H9 (cell line): ENCODE data around the gene DDX24. TPM values are rescaled to one million over a fixed set of nuclear protein-coding genes. Genes with fewer than 3 reads are reported as not detected.
A peak's percentile ranks its signal among the peaks of the same experiment; 100 is the strongest.

Experiments used
- DNase-seq: peaks from one replicate; pipeline ENCODE4 v3.0.0-alpha.2; 2017
- H2AFZ ChIP-seq: one replicate; pipeline ENCODE4 v1.6.1; 2013; ENCODE audit warnings: mild to moderate bottlenecking, low read length, control low read depth, moderate library complexity
- H2AK5ac ChIP-seq: 2 replicates; pipeline ENCODE4 v1.6.1; 2013; ENCODE audit warnings: low read length, control low read depth, mixed read lengths; ENCODE audit not compliant: insufficient read length
- H2BK120ac ChIP-seq: one replicate; pipeline ENCODE4 v1.6.1; 2013; ENCODE audit warnings: low read depth, mild to moderate bottlenecking, low read length, control low read depth, inconsistent platforms; ENCODE audit not compliant: poor library complexity, severe bottlenecking
- H2BK12ac ChIP-seq: 2 replicates; pipeline ENCODE4 v1.6.1; 2013; ENCODE audit warnings: low read length, control low read depth, mixed read lengths, low read depth; ENCODE audit not compliant: insufficient read length
- H2BK15ac ChIP-seq: 2 replicates; pipeline ENCODE4 v1.6.1; 2013; ENCODE audit warnings: low read depth, low read length, control low read depth
- H2BK20ac ChIP-seq: one replicate; pipeline ENCODE4 v1.6.1; 2013; ENCODE audit warnings: low read depth, mild to moderate bottlenecking, low read length, control low read depth, inconsistent platforms; ENCODE audit not compliant: poor library complexity, severe bottlenecking
- H2BK5ac ChIP-seq: 2 replicates; pipeline ENCODE4 v1.6.1; 2013; ENCODE audit warnings: low read length, control low read depth, mixed read lengths; ENCODE audit not compliant: insufficient read length
- H3K14ac ChIP-seq: 2 replicates; pipeline ENCODE4 v1.6.1; 2013; ENCODE audit warnings: low read length, control low read depth; ENCODE audit not compliant: insufficient read depth
- H3K18ac ChIP-seq: 2 replicates; pipeline ENCODE4 v1.6.1; 2013; ENCODE audit warnings: low read depth, mild to moderate bottlenecking, mixed read lengths, low read length, control low read depth; ENCODE audit not compliant: insufficient read length
- H3K23ac ChIP-seq: 2 replicates; pipeline ENCODE4 v1.6.1; 2013; ENCODE audit warnings: low read length, control low read depth, mixed read lengths, low read depth; ENCODE audit not compliant: insufficient read length
- H3K23me2 ChIP-seq: 2 replicates; pipeline ENCODE4 v1.6.1; 2013; ENCODE audit warnings: low read depth, mild to moderate bottlenecking, mixed read lengths, low read length, control low read depth; ENCODE audit not compliant: insufficient read length, poor library complexity, severe bottlenecking
- H3K27ac ChIP-seq: 2 replicates; pipeline ENCODE4 v1.5.1; 2013; ENCODE audit warnings: low read length, control low read depth, mixed read lengths, low read depth; ENCODE audit not compliant: insufficient read length
- H3K27me3 ChIP-seq: 2 replicates; pipeline ENCODE4 v1.6.1; 2013; ENCODE audit warnings: low read length, control low read depth, inconsistent platforms; ENCODE audit not compliant: insufficient read depth
- H3K4ac ChIP-seq: 2 replicates; pipeline ENCODE4 v1.6.1; 2013; ENCODE audit warnings: low read depth, mild to moderate bottlenecking, control low read depth, inconsistent platforms, low read length, moderate library complexity
- H3K4me1 ChIP-seq: 2 replicates; pipeline ENCODE4 v1.6.1; 2013; ENCODE audit warnings: low read length, control low read depth, inconsistent platforms; ENCODE audit not compliant: insufficient read depth
- H3K4me2 ChIP-seq: 2 replicates; pipeline ENCODE4 v1.6.1; 2013; ENCODE audit warnings: low read length, control low read depth, mixed read lengths; ENCODE audit not compliant: insufficient read length, insufficient read depth
- H3K56ac ChIP-seq: 2 replicates; pipeline ENCODE4 v1.6.1; 2013; ENCODE audit warnings: low read depth, mild to moderate bottlenecking, mixed read lengths, low read length, control low read depth; ENCODE audit not compliant: insufficient read length
- H3K79me1 ChIP-seq: 2 replicates; pipeline ENCODE4 v1.6.1; 2013; ENCODE audit warnings: low read depth, mild to moderate bottlenecking, moderate library complexity, low read length, control low read depth, inconsistent platforms; ENCODE audit not compliant: insufficient read depth, poor library complexity, severe bottlenecking
- H3K79me2 ChIP-seq: 2 replicates; pipeline ENCODE4 v1.6.1; 2013; ENCODE audit warnings: low read length, control low read depth, inconsistent platforms; ENCODE audit not compliant: insufficient read depth
- H3K9ac ChIP-seq: 2 replicates; pipeline ENCODE4 v1.6.1; 2013; ENCODE audit warnings: low read length, control low read depth, mixed read lengths; ENCODE audit not compliant: insufficient read length; ENCODE audit errors: extremely low read depth
- H3K9me3 ChIP-seq: one replicate; pipeline ENCODE4 v1.6.1; 2013; ENCODE audit warnings: low read depth, low read length, inconsistent platforms; ENCODE audit not compliant: control insufficient read depth
- H3T11ph ChIP-seq: one replicate; pipeline ENCODE4 v1.6.1; 2013; ENCODE audit warnings: mild to moderate bottlenecking, low read length, control low read depth, inconsistent platforms
- H4K20me1 ChIP-seq: one replicate; pipeline ENCODE4 v1.6.1; 2013; ENCODE audit not compliant: control insufficient read depth, insufficient read length, insufficient read depth
- H4K5ac ChIP-seq: 2 replicates; pipeline ENCODE4 v1.6.1; 2013; ENCODE audit warnings: low read depth, mild to moderate bottlenecking, mixed read lengths, low read length, control low read depth; ENCODE audit not compliant: insufficient read length
- H4K8ac ChIP-seq: replicated peaks from 2 replicates; pipeline ENCODE4 v1.6.1; 2013; ENCODE audit warnings: low read length, control low read depth, mixed read lengths, low read depth; ENCODE audit not compliant: insufficient read length
- H4K91ac ChIP-seq: 2 replicates; pipeline ENCODE4 v1.6.1; 2013; ENCODE audit warnings: low read depth, mild to moderate bottlenecking, moderate library complexity, mixed read lengths, low read length, control low read depth; ENCODE audit not compliant: insufficient read length
- H3K27ac Mint-ChIP-seq, 3 experiments: 2 replicates in 2 of 3; 3 replicates in 1 of 3; pipeline ENCODE4 v1.8.0; 2020 to 2021; ENCODE audit warnings: mixed read lengths in 3 of 3, mild to moderate bottlenecking in 1 of 3, moderate library complexity in 1 of 3
- H3K27me3 Mint-ChIP-seq: 2 replicates; pipeline ENCODE4 v1.8.0; 2021; ENCODE audit warnings: low read depth, mild to moderate bottlenecking, moderate library complexity, mixed read lengths
- H3K36me3 Mint-ChIP-seq, 3 experiments: 2 replicates in 2 of 3; 3 replicates in 1 of 3; pipeline ENCODE4 v1.8.0; 2020 to 2021; ENCODE audit warnings: low read depth in 3 of 3, mixed read lengths in 3 of 3; ENCODE audit not compliant: insufficient read depth in 1 of 3
- H3K4me1 Mint-ChIP-seq, 2 experiments: 2 replicates each; pipeline ENCODE4 v1.8.0; 2020; ENCODE audit warnings: mixed read lengths in 2 of 2
- H3K4me3 Mint-ChIP-seq, 2 experiments: 2 replicates in 1 of 2; 3 replicates in 1 of 2; pipeline ENCODE4 v1.8.0; 2020 to 2021; ENCODE audit warnings: mild to moderate bottlenecking in 2 of 2, mixed read lengths in 2 of 2, moderate library complexity in 1 of 2
- H3K9me3 Mint-ChIP-seq, 2 experiments: 2 replicates in 1 of 2; 3 replicates in 1 of 2; pipeline ENCODE4 v1.8.0; 2020; ENCODE audit warnings: mild to moderate bottlenecking in 2 of 2, mixed read lengths in 2 of 2, moderate library complexity in 1 of 2
- WGBS: extraction: QIAGEN DNeasy Blood & Tissue Kit; methylation state at CpG from one replicate; pipeline ENCODE4 v1.1.7; 2013; ENCODE audit warnings: missing lambda C conversion rate, low lambda C conversion rate, mixed read lengths; ENCODE audit not compliant: insufficient read length; ENCODE audit errors: extremely low coverage; 5-methylcytosine and 5-hydroxymethylcytosine counted together
- total RNA-seq: library from RNA; stranded (reverse); gene quantifications from 2 replicates; pipeline ENCODE4 v1.2.1, GENCODE V29; 2021
- TF ChIP-seq, protein P1 (sequence below): fragments of 200-600 bp; sonication (generic); conservative IDR thresholded peaks from 3 replicates; pipeline ENCODE4 v1.8.0; 2021; ENCODE audit warnings: antibody characterized with exemption, mild to moderate bottlenecking

DDX24 gene
- total RNA-seq, 1 experiment from 2014 or later: 172 TPM

- peaks cover 44 to 89% (median 78%) of the 10 kb centered on the region in 3 experiments; a peak in 6 of 7 replicates for H3K36me3 Mint-ChIP-seq
- H2BK12ac ChIP-seq: no peak overlapping the region
- no peak overlapping the region for H2AFZ ChIP-seq
- H3K9me3 Mint-ChIP-seq: no peaks in the 10 kb centered on the region
- no peak overlapping the region for H2BK15ac ChIP-seq
- TF ChIP-seq, protein P1, sequence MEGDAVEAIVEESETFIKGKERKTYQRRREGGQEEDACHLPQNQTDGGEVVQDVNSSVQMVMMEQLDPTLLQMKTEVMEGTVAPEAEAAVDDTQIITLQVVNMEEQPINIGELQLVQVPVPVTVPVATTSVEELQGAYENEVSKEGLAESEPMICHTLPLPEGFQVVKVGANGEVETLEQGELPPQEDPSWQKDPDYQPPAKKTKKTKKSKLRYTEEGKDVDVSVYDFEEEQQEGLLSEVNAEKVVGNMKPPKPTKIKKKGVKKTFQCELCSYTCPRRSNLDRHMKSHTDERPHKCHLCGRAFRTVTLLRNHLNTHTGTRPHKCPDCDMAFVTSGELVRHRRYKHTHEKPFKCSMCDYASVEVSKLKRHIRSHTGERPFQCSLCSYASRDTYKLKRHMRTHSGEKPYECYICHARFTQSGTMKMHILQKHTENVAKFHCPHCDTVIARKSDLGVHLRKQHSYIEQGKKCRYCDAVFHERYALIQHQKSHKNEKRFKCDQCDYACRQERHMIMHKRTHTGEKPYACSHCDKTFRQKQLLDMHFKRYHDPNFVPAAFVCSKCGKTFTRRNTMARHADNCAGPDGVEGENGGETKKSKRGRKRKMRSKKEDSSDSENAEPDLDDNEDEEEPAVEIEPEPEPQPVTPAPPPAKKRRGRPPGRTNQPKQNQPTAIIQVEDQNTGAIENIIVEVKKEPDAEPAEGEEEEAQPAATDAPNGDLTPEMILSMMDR: no peak
- no peaks in the 10 kb centered on the region; the same call in 1 of the 2 replicates for H3K4me1 ChIP-seq
- H3K23me2 ChIP-seq: no peaks in the 10 kb centered on the region
- no peak overlapping the region for H3T11ph ChIP-seq
- no peak overlapping the region for H3K14ac ChIP-seq
- H3K23ac ChIP-seq: no peak overlapping the region
- no peak overlapping the region for H3K4me2 ChIP-seq
- H4K20me1 ChIP-seq: no peaks in the 10 kb centered on the region
- no peaks in the 10 kb centered on the region for H3K27me3 Mint-ChIP-seq
- H3K79me1 ChIP-seq: no peaks in the 10 kb centered on the region
- no peaks in the 10 kb centered on the region for H3K79me2 ChIP-seq
- H3K27ac ChIP-seq: no peak overlapping the region
- no peak overlapping the region for H2BK20ac ChIP-seq
- no peak overlapping the region for H3K18ac ChIP-seq
- WGBS: no CpG with 5 or more reads among the region's 4 CpGs
- no peak overlapping the region for H4K5ac ChIP-seq
- H4K91ac ChIP-seq: no peak overlapping the region
- H3K9me3 ChIP-seq: no peaks in the 10 kb centered on the region
- no peak overlapping the region for H2BK120ac ChIP-seq
- no peak overlapping the region for H2BK5ac ChIP-seq
- DNase-seq: no peak
- H3K4me1 Mint-ChIP-seq: peaks cover 15 to 18% of the 10 kb centered on the region in 2 experiments
- no peak overlapping the region for H2AK5ac ChIP-seq
- no peak overlapping the region for H3K9ac ChIP-seq
- H3K4ac ChIP-seq: no peak overlapping the region
- H4K8ac ChIP-seq: no peak overlapping the region
- H3K27ac Mint-ChIP-seq: peak overlapping the region in 2 of 3 experiments; percentile 75 to 85; a peak in 3 of 7 replicates
- H3K27me3 ChIP-seq: no peaks in the 10 kb centered on the region
- no peak overlapping the region for H3K56ac ChIP-seq
- no peak overlapping the region for H3K4me3 Mint-ChIP-seq
These were observed 28.3 kb downstream of the DDX24 start for GRCh38 chr14:94052662-94053061.
